CD4-positive, alpha-beta T cell treated with Interleukin-6 at 100 ng/mL for 8 hours (primary cell): ENCODE measurements around the gene GRHPR.
"Not testable (repeated sequence)": the region's sequence is repeated elsewhere in the genome, so short reads cannot be mapped to it uniquely, and the experiment has no call there.

ENCODE experiments used
- DNase-seq: peaks from one replicate; pipeline ENCODE4 v3.0.0-alpha.2; 2020; ENCODE audit warnings: mixed read lengths, low spot score

Gene GRHPR

DNA sequence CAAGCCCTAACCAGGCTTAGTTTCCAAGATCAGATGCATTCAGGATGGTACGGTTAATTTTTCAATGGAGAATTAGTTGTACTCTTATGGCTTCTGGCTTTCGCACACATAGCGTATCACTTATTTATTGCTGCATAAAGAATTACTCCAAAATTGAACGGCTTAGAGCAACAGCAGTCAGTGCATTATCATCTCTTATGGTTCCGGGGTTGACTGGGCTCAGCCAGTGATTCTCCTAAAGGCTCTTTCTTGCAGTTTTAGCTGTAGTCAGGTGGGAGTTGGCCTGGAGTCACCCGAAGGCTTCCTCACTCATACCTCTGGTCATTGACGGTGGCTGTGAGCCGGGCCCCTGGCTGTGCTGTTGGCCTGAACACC, 595 bp upstream of the GRHPR start:
- DNase-seq, result no peak

DNA sequence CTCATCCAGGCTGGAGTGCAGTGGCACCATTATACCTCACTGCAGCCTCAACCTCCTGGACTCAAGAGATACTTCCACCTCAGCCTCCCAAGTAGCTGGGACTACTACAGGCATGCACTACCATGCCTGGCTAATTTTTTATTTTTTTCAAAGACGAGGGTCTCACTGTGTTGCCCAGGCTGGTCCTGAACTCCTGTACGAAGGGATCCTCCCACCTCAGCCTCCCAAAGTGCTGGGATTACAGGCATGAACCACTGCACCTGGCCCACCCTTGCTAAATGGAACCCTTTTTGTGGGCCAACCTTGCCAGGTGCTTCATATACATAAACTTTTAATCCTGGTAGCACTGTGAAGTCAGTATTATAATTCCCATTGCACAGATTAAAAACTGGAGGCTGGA, 1.0 kb downstream of the GRHPR start:
- DNase-seq, result no peak

DNA sequence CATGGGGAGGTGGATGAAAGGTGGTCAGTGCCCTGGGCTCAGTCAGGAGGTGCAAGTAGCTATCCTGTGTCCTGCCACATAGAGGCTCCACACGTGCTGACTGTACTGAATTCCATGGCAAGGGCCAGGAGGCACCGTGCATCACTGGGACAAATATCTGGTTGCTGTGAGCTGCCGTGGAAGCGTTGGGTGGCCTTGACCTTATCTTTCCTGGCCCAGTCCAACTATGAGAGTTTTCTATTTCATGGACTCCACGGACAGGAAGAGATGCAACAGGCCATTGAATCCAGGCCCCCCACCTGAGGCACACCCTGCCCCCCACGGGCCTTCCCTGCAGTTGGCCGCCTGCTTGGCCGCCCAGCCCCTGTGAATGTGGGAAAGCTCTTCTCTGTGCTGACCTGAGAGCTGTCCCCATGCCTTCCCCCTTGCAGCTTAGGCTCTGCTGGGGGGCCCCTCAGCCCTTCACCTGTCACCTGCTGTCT, 1.7 kb downstream of the GRHPR start:
- no peak for DNase-seq

DNA sequence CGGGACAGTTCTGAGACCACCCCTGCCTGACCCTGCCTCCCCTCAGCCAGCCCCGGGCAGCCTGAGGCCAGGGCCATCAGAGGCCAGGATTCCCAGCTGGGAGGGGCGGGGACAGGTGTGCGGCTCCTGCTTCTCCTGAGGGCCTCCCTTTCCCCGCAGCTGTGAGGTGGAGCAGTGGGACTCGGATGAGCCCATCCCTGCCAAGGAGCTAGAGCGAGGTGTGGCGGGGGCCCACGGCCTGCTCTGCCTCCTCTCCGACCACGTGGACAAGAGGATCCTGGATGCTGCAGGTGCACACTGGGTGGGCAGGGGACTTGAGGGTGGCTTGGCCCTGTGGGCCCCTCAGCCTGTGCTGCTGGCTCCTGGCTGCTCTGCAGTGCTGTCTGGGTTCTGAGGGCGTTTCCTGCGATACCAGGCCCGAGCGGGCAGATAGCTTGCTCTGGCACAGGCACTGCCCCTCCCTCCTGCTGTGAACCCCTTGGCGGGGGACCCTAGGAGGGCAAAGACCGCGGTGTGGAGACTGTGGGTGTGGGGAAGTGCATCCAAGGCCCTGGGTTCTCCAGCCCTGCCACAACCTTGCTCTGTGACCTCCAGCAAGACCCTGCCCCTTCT, 2.3 kb downstream of the GRHPR start:
- DNase-seq, result no peak

DNA sequence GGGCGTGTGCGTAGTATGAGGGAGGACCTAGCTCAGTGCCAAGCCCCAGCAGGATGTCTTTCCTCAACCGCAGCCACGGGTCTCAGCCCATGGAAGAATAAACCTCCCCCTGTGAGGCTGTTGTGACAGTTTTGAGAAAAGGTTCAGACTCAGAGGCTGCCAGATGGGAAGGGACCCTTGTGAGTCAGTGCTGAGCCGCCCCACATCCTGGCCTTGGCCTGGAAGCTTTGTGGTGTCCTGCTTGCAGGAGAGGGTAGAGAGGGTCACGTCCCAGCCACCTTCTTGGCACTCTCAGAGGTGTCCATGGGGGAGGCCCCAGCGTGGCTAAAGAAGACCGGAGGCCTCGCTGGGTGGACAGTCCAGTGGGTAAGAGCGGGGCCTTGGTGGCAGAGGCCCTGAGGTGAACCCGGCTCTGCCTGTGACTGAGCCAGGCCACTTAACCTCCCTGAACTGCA, 2.8 kb downstream of the GRHPR start:
- no peak for DNase-seq

DNA sequence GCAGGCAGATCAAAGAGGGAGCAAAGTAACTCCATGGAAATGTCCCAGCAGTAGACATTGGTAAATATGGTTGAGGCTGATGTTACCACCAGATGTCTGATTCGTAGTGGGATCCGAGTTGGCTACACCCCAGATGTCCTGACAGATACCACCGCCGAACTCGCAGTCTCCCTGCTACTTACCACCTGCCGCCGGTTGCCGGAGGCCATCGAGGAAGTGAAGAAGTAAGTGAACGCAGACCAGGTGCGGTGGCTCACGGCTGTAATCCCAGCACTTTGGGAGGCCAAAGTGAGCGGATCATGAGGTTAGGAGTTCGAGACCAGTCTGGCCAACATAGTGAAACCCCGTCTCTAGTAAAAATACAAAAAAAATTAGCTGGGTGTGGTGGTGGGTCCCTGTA, 3.9 kb downstream of the GRHPR start:
- not testable (repeated sequence) for DNase-seq

DNA sequence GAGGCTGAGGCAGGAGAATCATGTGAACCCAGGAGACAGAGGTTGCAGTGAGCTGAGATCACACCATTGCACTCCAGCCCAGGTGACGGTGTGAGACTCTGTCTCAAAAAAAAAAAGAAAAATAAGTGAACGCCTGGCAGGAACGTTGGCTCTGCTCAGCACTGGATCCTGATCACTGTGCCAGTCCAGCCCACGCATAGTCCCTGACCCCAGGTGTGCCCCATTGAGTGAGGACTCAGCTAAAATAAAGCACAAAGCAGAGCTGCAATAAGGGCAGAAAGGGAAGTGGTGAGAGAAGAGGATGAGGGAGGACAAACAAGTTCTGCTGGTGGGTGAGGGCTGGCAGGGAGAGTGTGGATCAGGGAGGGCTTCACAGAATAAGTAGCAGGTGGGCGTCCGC, 4.3 kb downstream of the GRHPR start:
- no peak for DNase-seq

DNA sequence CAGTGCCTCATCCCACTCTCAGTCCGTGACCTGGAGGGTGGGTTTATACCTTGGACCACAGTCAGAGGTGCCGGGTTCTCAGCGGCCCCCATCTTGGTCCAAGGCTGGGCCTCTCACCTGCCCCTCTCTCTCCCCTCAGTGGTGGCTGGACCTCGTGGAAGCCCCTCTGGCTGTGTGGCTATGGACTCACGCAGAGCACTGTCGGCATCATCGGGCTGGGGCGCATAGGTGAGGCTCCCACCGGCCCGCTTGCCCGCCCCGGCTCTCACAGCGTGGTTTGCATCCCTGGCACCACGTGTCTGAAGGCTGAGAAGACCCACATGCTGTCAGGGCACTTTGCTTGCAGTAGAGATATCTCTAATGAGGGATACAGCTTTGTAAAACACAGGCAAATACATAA, 5.8 kb downstream of the GRHPR start:
- no peak for DNase-seq

DNA sequence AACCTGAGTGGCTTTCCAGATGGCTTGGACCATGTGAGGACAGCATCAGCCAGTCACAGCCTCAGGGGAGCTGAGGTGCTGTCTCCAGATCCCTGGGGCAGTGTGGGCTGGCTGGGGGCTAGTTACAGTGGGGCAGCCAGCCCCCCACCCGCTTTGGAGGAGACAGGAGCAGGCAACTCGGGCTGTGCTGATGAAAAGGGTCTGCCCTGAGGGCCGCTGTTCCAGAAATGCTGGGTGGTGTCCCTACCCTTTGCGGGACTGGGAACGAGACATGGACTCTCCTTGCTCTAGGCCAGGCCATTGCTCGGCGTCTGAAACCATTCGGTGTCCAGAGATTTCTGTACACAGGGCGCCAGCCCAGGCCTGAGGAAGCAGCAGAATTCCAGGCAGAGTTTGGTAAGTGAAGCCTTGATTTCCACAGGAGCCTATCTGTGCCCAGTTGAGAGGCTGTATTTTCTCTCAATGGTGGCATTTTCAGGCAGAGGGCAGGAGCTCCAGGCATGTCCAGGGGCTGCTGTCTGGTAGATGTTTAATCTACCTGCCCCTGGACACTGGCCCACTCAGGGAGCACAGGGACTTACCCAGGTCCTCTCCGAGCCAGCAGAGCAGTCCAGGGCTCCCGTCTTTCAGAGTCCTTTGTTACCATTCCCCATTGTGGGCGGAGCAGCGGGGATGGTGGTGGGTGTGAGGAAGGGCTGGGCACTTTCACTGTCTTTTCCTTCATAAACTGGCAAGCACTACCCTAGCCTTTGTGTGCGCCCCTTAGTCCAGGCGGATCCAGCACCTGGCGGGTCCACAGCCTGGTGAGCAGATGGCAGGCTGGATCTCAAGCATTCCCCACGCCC, 7.2 kb downstream of the GRHPR start:
- no peak for DNase-seq

DNA sequence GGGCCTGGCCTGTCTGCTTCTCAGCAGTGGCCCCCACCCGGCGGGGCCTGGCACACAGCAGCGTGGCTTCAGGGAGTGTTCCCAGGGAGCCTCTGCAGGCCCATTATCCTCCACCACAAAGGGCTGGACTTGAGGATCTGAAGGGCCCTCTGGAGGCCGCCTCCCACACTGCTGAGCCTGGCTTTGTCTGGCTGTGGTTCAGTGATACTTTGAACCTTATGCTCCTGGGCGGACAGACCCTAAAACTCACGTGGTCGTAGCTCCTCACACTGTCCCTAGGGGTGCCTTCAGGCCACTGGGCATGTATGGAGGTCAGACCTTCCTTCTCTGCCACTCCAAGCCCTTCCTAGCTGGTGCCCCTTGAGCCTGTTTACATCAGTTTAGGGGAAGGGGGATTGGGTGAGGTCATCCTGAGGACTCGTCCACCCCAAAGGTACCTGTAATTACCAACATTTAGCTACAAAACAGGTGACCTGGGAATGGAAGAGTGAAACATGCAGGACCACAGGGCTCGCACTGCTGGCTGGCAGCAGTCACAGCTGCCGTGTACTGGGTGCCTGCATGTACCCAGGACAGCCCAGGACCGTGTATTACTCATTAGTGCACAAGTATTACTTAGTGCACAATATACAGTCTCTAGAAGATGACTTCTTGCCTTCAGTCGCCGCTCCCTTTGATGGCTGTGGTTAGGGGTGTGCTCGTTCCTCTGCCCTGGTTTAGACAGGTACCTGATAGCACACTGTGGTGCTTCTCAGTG, 8.5 kb downstream of the GRHPR start:
- DNase-seq, result no peak

DNA sequence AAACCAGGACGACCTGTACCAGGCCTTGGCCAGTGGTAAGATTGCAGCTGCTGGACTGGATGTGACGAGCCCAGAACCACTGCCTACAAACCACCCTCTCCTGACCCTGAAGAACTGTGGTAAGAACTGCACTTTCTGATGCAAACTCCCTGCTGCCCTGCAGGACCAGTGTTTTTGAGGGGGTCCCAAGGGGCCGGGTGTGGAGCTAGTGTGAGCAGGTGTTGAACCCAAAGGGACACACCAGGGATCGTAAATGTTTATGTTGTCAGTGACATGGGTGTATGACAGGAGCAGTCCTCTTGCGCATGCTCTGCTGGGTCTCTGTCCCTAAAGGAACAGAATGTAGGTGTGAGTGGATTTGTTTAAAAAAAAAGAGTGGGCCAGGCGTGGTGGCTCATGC, 9.5 kb downstream of the GRHPR start:
- no peak for DNase-seq

DNA sequence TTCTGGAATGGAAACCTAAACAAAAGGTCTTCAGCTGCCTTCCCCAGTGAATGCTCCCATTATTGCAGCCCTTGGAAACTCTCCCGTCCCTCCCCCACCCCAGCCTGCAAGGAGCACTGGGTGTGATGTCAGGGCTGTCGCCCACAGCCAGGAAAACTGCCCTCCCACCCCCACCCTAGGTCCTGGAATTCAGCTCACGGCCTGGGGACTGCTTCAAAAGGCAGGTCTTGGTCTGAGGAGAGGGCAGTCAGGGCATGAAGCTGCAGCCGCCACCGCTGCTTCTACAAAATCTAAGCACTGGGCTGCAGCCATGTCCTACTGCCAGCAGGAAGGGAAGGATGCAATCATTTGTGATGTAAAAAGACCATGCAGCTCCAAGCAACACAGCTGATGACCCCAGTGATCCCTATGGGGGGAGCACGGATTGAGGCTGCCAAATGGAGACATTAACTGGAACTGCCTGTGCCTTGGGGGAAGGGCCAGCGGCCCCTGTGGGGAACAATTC, 11.4 kb downstream of the GRHPR start:
- DNase-seq, result no peak

DNA sequence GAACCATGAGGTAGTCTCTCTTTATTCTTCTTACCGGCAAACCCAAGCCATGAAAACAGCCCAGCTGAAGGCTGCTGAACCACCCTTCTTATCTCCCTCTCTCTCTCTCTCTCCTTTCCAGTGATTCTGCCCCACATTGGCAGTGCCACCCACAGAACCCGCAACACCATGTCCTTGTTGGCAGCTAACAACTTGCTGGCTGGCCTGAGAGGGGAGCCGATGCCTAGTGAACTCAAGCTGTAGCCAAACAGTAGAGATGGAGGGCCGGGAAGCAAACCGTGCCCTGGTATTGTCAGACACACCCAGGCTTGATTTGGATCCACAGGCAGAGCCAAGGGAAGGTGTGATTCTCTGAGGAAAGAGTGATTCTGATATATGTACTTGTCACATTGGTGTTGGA, 14.0 kb downstream of the GRHPR start:
- DNase-seq, result no peak

DNA sequence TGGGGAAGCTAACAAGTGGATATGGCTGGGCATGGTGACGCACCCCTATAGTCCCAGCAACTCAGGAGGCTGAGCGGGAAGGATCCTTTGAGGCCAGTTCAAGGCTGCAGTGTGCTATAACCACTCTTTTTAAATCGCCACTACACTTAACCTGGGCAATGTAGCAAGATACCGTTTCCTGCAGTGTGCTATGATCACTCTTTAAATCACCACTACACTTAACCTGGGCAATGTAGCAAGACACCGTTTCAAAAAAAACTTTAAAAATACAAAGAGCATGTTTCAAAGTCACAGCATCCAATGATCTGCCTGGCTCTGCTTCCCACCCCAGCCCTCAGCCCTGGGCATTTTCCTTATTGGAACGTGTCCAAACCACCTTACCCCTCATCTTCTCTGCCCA, 14.5 kb downstream of the GRHPR start:
- DNase-seq, result no peak

DNA sequence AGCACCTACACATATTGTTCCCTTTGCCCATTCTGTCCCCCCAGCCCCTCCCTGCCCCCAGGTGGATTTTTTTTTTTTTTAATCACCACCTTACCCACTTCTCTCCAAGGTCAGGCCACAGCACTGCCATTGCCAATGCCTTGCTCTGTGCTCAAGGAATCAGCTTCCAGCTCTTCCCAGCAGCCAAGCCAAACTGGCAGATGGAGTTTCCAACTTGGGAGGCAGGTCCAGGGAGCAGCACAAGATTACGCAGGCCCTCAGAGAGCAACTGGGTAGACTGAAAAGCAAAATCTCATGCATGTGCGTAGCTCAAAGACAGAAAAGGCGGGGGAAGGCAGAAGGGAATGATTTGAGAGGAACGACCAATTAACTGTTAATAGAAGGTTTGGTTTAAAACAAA, 15.1 kb downstream of the GRHPR start:
- DNase-seq, result no peak

DNA sequence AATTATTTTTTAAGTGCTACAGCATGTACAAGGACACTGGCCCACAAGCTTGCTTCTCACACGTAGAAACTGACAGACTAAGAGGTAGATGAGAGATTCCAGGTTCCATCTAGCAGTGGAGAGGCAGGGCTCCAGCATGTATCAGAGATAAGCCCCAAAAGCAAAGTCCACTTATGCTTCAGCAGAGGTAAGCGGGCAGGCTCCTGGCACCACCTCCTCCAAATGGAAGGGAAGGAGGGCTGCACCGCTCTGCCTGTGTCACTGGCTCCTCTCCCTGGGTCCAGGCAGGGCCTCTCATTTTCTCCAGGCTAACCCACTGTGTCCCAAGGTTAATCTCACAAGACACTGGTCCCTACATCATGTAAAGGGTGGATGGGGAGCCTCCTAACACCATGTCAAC, 15.9 kb downstream of the GRHPR start:
- DNase-seq, result no peak

DNA sequence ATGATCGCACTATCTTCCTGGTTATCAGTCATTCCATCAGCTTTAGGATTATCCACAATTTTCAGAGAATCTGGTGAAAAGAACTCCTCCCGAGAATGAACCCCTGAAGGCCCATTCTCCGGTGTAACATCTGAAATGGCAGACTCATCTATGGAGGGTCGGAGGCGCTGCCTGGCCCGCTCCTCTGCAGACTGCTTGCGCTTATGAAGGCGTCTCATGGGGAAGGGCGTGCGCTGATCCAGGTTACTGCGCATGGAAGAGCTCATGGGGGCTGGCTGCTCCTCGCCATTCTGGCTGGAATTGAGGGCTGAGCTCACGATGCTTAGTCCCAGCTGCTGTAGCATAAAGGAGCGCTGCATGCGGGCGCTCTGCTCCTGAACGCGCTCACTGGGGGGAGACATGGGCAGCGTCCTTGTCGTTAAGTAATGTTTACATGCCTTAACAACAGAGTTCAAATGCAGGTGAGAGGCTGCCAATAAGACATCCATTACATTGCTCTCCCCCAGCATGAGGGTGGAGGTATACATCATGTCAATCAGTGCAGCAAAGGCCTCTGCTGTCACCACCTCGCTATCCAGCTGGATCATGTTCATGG, 19.4 kb downstream of the GRHPR start:
- no peak for DNase-seq

DNA sequence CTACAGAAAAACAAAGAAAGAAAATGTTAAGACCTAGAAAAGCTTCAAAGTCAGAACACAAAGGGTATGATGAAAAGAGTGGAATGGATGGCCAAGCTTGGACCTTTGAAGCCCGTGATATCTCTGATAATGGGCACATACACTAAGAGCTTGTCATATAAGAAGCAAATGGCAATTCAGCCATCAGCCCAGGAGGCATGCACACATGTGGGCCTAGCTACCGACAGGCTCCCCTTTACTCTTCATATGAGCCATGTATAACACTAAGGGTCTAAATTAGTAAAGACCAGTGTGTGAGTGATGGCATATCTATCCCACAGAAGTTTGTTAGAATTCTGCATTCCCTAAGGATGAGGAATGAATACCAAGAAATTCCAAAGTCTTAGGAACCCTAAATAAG, 20.1 kb downstream of the GRHPR start:
- DNase-seq, result no peak

DNA sequence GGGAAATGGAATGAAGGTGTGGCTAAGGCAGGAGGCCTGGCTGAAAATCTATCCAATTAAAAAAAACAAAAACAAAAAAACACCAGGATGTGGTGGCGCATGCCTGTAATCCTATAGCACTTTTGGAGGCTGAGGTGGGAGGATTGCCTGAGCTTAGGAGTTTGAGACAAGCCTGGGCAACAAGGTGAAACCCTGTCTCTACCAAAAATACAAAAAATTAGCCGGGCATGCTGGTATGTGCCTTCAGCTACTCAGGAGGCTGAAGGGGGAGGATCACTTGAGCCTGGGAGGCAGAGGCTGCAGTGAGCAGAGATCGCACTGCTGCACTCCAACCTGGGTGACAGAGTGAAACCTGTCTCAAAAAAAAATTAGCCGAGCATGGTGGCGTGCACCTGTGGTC, 21.1 kb downstream of the GRHPR start:
- no peak for DNase-seq

DNA sequence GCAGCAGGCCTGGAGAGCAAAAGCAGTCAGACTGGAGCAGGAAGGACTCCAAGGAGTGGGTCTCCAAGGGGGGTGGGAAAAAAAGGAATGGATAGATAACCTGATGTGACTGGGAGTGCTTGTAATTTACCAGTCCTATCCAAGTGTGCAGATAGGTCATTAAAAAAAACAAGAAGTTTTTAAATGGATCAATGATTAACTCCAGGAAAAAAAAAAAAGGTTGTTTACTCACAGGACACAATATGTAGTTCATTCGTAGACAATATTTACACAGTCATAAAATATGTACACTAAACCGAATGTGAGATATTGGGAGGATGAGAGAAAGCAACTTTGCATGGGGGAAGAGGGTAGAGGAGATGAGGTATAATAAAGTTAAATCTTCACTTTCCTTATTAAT, 22.4 kb downstream of the GRHPR start:
- no peak for DNase-seq

DNA sequence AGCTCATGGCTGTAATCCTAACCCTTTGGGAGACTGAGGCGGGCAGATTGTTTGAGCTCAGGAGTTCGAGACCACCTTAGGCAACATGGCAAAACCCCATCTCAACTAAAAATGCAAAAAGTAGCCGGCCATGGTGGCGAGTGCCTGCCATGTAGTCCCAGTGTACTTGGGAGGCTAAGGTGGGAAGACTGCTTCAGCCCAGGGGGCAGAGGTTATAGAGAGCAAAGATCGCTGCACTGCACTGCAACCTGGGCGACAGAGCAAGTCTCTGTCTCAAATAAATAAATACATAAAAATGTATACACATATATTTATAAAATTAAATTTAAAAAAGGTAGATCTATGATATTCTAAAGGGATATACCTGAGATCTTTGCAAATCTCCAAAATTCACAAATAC, 23.3 kb downstream of the GRHPR start:
- DNase-seq, result no peak

DNA sequence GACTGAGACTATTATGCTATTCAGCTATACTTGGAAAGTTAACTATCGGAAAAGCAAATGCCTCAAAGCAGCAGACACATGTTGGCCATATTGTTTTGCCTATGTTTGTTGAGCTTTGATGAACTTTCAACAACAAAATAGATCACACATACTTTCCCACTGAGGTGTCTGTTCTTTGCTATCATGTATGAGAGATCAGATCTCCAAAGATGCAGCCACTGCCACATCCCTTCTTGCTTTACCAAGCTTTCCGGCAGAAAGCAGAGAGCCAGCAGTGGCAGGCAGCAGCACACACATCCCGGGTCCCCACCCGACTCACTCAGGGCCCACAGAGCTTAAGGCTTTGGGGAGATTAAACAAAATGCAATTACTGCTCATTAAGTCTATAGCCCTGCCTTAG, 23.9 kb downstream of the GRHPR start:
- no peak for DNase-seq
